Measurements from ENCODE around the gene ERC2. TPM values are rescaled to one million over a fixed set of nuclear protein-coding genes. Genes with fewer than 3 reads are reported as not detected.

The ERC2 gene
- total RNA-seq, 2 experiments from 2014 or later, result not detected

DNA sequence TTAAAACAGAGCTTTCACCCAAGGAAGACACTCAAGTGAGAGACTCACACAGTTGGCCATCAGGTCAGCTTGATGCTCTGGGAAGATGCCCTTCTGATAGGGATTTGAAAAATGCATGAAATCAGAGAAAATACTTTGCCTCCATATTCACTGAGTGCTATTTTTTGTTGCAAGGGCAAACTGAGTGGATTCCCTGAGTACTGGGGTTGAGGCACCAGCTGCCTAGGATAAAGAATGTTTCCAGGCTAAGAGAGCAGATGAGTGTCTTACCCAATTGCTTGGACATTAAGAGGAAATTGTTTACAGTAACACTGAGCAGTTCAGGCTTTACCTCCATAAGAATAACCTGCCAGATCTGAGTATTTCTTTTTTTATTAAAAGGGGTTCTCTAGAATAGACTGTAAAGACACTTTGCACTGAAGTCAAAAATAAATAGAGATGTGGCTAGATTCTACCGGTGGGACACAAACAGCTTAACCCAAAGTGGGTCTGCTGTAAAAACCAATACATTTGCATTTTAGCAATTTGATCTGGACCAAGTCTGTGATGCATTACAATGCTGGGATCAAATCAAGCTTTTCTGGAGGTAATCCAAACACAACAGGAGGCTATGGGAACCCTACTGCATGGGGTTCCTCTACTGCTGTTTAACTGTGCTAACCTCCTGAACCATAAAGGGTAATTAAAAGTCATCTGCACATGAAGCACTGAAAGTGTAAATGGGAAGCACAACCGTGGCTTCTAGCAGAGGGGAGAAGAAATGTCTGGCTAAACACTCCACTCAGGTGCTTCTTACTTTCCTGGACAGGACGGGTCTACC, 742.4 kb downstream of the ERC2 start:
- H3K4me1 ChIP-seq (ENCODE audit: insufficient read depth, low read length, poor library complexity, severe bottlenecking), result peaks cover 99% of the 10 kb centered on the region

GRCh38 chr3:55724821-55725220, 743.4 kb downstream of the ERC2 start:
- intact Hi-C loops (cut with micrococcal nuclease; ENCODE audit: unreplicated experiment), result loop anchor here (1.0 to 5.0 kb wide), 6 partner anchors 21 to 873 kb away; no protein-coding TSS in a partner anchor
- POLR2A ChIA-PET, result interaction anchor here (0.5 to 4.8 kb wide), 9 partner anchors 13 to 246 kb away, joined by 3 to 21 read pairs (median 6); partner anchors contain the start of gene WNT5A
- peak overlapping the region; percentile 60 for H3K4me2 ChIP-seq (ENCODE audit: low read length)
- no peaks in the 10 kb centered on the region; the same call in 1 of the 2 replicates for H3K9me3 ChIP-seq (ENCODE audit: low read length)
- no peaks in the 10 kb centered on the region for H4K20me1 ChIP-seq (ENCODE audit: insufficient read depth, low read length)
- no peaks in the 10 kb centered on the region for H3K9me2 ChIP-seq (ENCODE audit: insufficient read depth, low read length)
- no TSS peak for BruUV-seq (replicated peaks)
- peak overlapping the region; percentile 76; the same call in 1 of the 2 replicates for H2AFZ ChIP-seq (ENCODE audit: low read length)
- DNase-seq (ENCODE audit: low spot score), result peak; percentile 95
- peak overlapping the region; percentile 34 for H3K4me3 ChIP-seq (ENCODE audit: low read depth, low read length, poor library complexity, severe bottlenecking)
- H3K79me2 ChIP-seq (ENCODE audit: insufficient read depth, low read depth, low read length), result no peaks in the 10 kb centered on the region
- H3K4me1 ChIP-seq (ENCODE audit: insufficient read depth, low read length, poor library complexity, severe bottlenecking), result peaks cover 95% of the 10 kb centered on the region
- H3K36me3 ChIP-seq (ENCODE audit: insufficient read depth, low read length), result no peaks in the 10 kb centered on the region
- TF ChIP-seq, protein P1, sequence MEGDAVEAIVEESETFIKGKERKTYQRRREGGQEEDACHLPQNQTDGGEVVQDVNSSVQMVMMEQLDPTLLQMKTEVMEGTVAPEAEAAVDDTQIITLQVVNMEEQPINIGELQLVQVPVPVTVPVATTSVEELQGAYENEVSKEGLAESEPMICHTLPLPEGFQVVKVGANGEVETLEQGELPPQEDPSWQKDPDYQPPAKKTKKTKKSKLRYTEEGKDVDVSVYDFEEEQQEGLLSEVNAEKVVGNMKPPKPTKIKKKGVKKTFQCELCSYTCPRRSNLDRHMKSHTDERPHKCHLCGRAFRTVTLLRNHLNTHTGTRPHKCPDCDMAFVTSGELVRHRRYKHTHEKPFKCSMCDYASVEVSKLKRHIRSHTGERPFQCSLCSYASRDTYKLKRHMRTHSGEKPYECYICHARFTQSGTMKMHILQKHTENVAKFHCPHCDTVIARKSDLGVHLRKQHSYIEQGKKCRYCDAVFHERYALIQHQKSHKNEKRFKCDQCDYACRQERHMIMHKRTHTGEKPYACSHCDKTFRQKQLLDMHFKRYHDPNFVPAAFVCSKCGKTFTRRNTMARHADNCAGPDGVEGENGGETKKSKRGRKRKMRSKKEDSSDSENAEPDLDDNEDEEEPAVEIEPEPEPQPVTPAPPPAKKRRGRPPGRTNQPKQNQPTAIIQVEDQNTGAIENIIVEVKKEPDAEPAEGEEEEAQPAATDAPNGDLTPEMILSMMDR (conservative IDR thresholded peaks at IDR 0.05; ENCODE audit: low read length), result no peak
- no peak for TF ChIP-seq EZH2phosphoT487 (IDR thresholded peaks at IDR 0.05; ENCODE audit: borderline replicate concordance, low read depth, low read length)
- peak overlapping the region; percentile 94 for H3K27ac ChIP-seq (ENCODE audit: low read depth, low read length, poor library complexity, severe bottlenecking)
- CTCF ChIA-PET (ENCODE audit: unreplicated experiment), result no interaction called here

More for the DNA sequence above, 742.4 kb downstream of the ERC2 start:
- DNase-seq (ENCODE audit: low spot score), result peak; percentile 72
- no peak for TF ChIP-seq EZH2phosphoT487 (IDR thresholded peaks at IDR 0.05; ENCODE audit: borderline replicate concordance, low read depth, low read length)
- TF ChIP-seq, protein P1 (conservative IDR thresholded peaks at IDR 0.05; ENCODE audit: low read length), result no peak
- intact Hi-C loops (cut with micrococcal nuclease; ENCODE audit: unreplicated experiment), result loop anchor here (1.0 to 5.0 kb wide), 4 partner anchors 20 to 504 kb away; no protein-coding TSS in a partner anchor
- ChIA-PET POLR2A (interaction anchor here (0.5 to 4.8 kb wide), 11 partner anchors 10 to 247 kb away, joined by 3 to 21 read pairs (median 3); no protein-coding TSS in a partner anchor), CTCF (ENCODE audit: unreplicated experiment) (no interaction called here)
- H3K9me2 ChIP-seq (ENCODE audit: insufficient read depth, low read length), result no peaks in the 10 kb centered on the region
- H3K4me2 ChIP-seq (ENCODE audit: low read length), result peak overlapping the region; percentile 60
- BruUV-seq (replicated peaks), result TSS peak; percentile 72
- peak overlapping the region; percentile 94 for H3K27ac ChIP-seq (ENCODE audit: low read depth, low read length, poor library complexity, severe bottlenecking)
- no peaks in the 10 kb centered on the region; the same call in 1 of the 2 replicates for H3K9me3 ChIP-seq (ENCODE audit: low read length)
- H3K4me3 ChIP-seq (ENCODE audit: low read depth, low read length, poor library complexity, severe bottlenecking), result peak overlapping the region; percentile 27
- H3K36me3 ChIP-seq (ENCODE audit: insufficient read depth, low read length), result no peaks in the 10 kb centered on the region
- no peaks in the 10 kb centered on the region for H4K20me1 ChIP-seq (ENCODE audit: insufficient read depth, low read length)
- H2AFZ ChIP-seq (ENCODE audit: low read length), result peak overlapping the region; percentile 63; the same call in 1 of the 2 replicates
- H3K79me2 ChIP-seq (ENCODE audit: insufficient read depth, low read depth, low read length), result no peaks in the 10 kb centered on the region

All from OCI-LY7 (cell line).